Adrenal gland (tissue), 5 donors: ENCODE results near the gene CATSPERB.
"Not testable (repeated sequence)": the region's sequence is repeated elsewhere in the genome, so short reads cannot be mapped to it uniquely, and the experiment has no call there.

Experiments
- POLR2A ChIP-seq, 2 donors: fragments of 450-650 bp; IDR thresholded peaks; one replicate each; pipeline ENCODE4 v1.6.1; 2017; ENCODE audit warnings: antibody characterized with exemption in 2 of 2, mild to moderate bottlenecking in 2 of 2, moderate library complexity in 1 of 2
- TF ChIP-seq, protein P1 (sequence below), 6 experiments: fragments of 450-650 bp in 4 of 6; fragments of 200-600 bp in 2 of 6; sonication (generic) in 1 of 6; IDR thresholded peaks; 1 replicate in 5 of 6; 2 replicates in 1 of 6; pipeline versions ENCODE4 v1.5.1 to v1.8.0; 2016 to 2021; ENCODE audit warnings: antibody characterized with exemption in 6 of 6, mild to moderate bottlenecking in 2 of 6, moderate library complexity in 1 of 6
- donor health status: DM: no; HTN: no; CAD: no.

GRCh38 chr14:91567827-91568226 lies 164.1 kb downstream of the CATSPERB start:
- TF ChIP-seq, protein P1, sequence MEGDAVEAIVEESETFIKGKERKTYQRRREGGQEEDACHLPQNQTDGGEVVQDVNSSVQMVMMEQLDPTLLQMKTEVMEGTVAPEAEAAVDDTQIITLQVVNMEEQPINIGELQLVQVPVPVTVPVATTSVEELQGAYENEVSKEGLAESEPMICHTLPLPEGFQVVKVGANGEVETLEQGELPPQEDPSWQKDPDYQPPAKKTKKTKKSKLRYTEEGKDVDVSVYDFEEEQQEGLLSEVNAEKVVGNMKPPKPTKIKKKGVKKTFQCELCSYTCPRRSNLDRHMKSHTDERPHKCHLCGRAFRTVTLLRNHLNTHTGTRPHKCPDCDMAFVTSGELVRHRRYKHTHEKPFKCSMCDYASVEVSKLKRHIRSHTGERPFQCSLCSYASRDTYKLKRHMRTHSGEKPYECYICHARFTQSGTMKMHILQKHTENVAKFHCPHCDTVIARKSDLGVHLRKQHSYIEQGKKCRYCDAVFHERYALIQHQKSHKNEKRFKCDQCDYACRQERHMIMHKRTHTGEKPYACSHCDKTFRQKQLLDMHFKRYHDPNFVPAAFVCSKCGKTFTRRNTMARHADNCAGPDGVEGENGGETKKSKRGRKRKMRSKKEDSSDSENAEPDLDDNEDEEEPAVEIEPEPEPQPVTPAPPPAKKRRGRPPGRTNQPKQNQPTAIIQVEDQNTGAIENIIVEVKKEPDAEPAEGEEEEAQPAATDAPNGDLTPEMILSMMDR (IDR thresholded peaks at IDR 0.05): not testable (repeated sequence)
- not testable (repeated sequence) for TF ChIP-seq POLR2A (IDR thresholded peaks at IDR 0.05)
